H1 (cell line): ENCODE data around the gene VPS37C. TPM values are rescaled to one million over a fixed set of nuclear protein-coding genes. Genes with fewer than 3 reads are reported as not detected.

Experiments used
- CTCF ChIA-PET: fragments of 300-600 bp; sonication (Branson Sonifier 250); formaldehyde crosslinking; loops from one replicate; lab custom pipeline; 2021; ENCODE audit not compliant: partially characterized antibody; lab: Charles Lee
- POLR2A ChIA-PET: fragments of 300-600 bp; sonication (Branson Sonifier 250); formaldehyde crosslinking; loops from one replicate; lab custom pipeline; 2021; ENCODE audit warnings: inconsistent platforms; ENCODE audit not compliant: partially characterized antibody; lab: Charles Lee
- DNase-seq, 2 experiments: peaks; one replicate each; pipeline versions ENCODE4 v3.0.0 to v3.0.0-alpha.2; 2010 to 2022; ENCODE audit warnings: low spot score in 2 of 2, low read depth in 1 of 2, mixed read lengths in 1 of 2
- FAIRE-seq: peaks from 2 replicates; lab custom pipeline; 2011; peaks lifted over from hg19 to GRCh38; lab: Jason Lieb, UNC
- H2AFZ ChIP-seq: 2 replicates; pipeline ENCODE4 v1.8.1; 2012; ENCODE audit warnings: low read length, inconsistent platforms
- H2AK5ac ChIP-seq: 2 replicates; pipeline ENCODE4 v1.6.1; 2013; ENCODE audit warnings: low read depth, low read length
- H2BK120ac ChIP-seq: replicated peaks from 2 replicates; pipeline ENCODE3; 2013; ENCODE audit warnings: low read depth, low read length, inconsistent platforms
- H2BK12ac ChIP-seq: 2 replicates; pipeline ENCODE4 v1.6.1; 2013; ENCODE audit warnings: low read depth, low read length
- H2BK15ac ChIP-seq: 2 replicates; pipeline ENCODE4 v1.6.1; 2013; ENCODE audit warnings: low read length
- H2BK20ac ChIP-seq: 2 replicates; pipeline ENCODE4 v1.6.1; 2013; ENCODE audit warnings: low read length
- H2BK5ac ChIP-seq: 2 replicates; pipeline ENCODE4 v1.6.1; 2013; ENCODE audit warnings: low read depth, low read length
- H3K14ac ChIP-seq: 2 replicates; pipeline ENCODE4 v1.6.1; 2013; ENCODE audit warnings: inconsistent platforms; ENCODE audit not compliant: insufficient read length
- H3K18ac ChIP-seq: 2 replicates; pipeline ENCODE4 v1.6.1; 2013; ENCODE audit warnings: low read length; ENCODE audit errors: extremely low read depth
- H3K23ac ChIP-seq: 2 replicates; pipeline ENCODE4 v1.6.1; 2013; ENCODE audit warnings: inconsistent platforms; ENCODE audit not compliant: insufficient read length
- H3K23me2 ChIP-seq: 2 replicates; pipeline ENCODE4 v1.6.1; 2013; ENCODE audit warnings: low read depth, low read length
- H3K27ac ChIP-seq: 2 replicates; pipeline ENCODE4 v1.6.1; 2011; ENCODE audit warnings: low read depth, low read length, inconsistent platforms
- H3K27me3 ChIP-seq, 4 experiments: replicated peaks in 1 of 4; 1 replicate in 1 of 4; 2 replicates in 3 of 4; pipeline versions ENCODE4 v1.6.1 to v1.8.1; 2011 to 2013; ENCODE audit warnings: low read length in 3 of 4, mild to moderate bottlenecking in 3 of 4, inconsistent platforms in 2 of 4, mixed read lengths in 2 of 4, moderate library complexity in 1 of 4; ENCODE audit not compliant: control insufficient read depth in 3 of 4, insufficient read depth in 3 of 4; ENCODE audit errors: extremely low read depth in 1 of 4
- H3K36me3 ChIP-seq, 4 experiments: 2 replicates each; pipeline versions ENCODE4 v1.6.1 to v1.8.1; 2011 to 2013; ENCODE audit warnings: mild to moderate bottlenecking in 4 of 4, low read length in 3 of 4, moderate library complexity in 2 of 4, control low read depth in 1 of 4, inconsistent platforms in 1 of 4; ENCODE audit not compliant: insufficient read depth in 4 of 4, control insufficient read depth in 2 of 4
- H3K4ac ChIP-seq: replicated peaks from 2 replicates; pipeline ENCODE3; 2013; ENCODE audit warnings: low read length, low read depth, mixed read lengths, inconsistent platforms; ENCODE audit not compliant: insufficient read length
- H3K4me1 ChIP-seq, 4 experiments: replicated peaks in 1 of 4; 1 replicate in 1 of 4; 2 replicates in 3 of 4; pipeline versions ENCODE4 v1.6.1 to v1.8.1; 2011 to 2013; ENCODE audit warnings: low read length in 3 of 4, inconsistent platforms in 2 of 4, mixed read lengths in 1 of 4; ENCODE audit not compliant: insufficient read depth in 4 of 4, control insufficient read depth in 3 of 4
- H3K4me2 ChIP-seq, 2 experiments: 2 replicates each; pipeline versions ENCODE4 v1.6.1 to v1.8.1; 2011 to 2013; ENCODE audit warnings: low read depth in 2 of 2, low read length in 2 of 2, control low read depth in 1 of 2, inconsistent platforms in 1 of 2, mild to moderate bottlenecking in 1 of 2; ENCODE audit not compliant: insufficient read depth in 1 of 2
- H3K4me3 ChIP-seq, 4 experiments: fragments of 200-600, 300-600 bp in 1 of 4; sonication (generic), shearing (Covaris generic), sonication (Bioruptor Twin) in 1 of 4; 2 replicates each; pipeline versions ENCODE4 v1.5.1 to v1.8.1; 2011 to 2016; ENCODE audit warnings: low read length in 4 of 4, low read depth in 3 of 4, control low read depth in 2 of 4, inconsistent platforms in 2 of 4, mild to moderate bottlenecking in 2 of 4, mixed read lengths in 1 of 4, moderate library complexity in 1 of 4; ENCODE audit not compliant: insufficient read depth in 2 of 4; ENCODE audit errors: extremely low read depth in 1 of 4
- H3K56ac ChIP-seq: replicated peaks from 2 replicates; pipeline ENCODE3; 2013; ENCODE audit warnings: low read depth, mild to moderate bottlenecking, mixed read lengths, low read length, inconsistent platforms; ENCODE audit not compliant: insufficient read length
- H3K79me1 ChIP-seq: 2 replicates; pipeline ENCODE4 v1.6.1; 2013; ENCODE audit warnings: low read depth, low read length, control low read depth
- H3K79me2 ChIP-seq, 2 experiments: 2 replicates each; pipeline versions ENCODE4 v1.6.1 to v1.8.1; 2012 to 2013; ENCODE audit warnings: low read length in 2 of 2, mild to moderate bottlenecking in 2 of 2, inconsistent platforms in 1 of 2; ENCODE audit not compliant: insufficient read depth in 2 of 2, control insufficient read depth in 1 of 2
- H3K9ac ChIP-seq, 4 experiments: replicated peaks in 1 of 4; 1 replicate in 1 of 4; 2 replicates in 3 of 4; pipeline versions ENCODE4 v1.6.1 to v1.8.1; 2011 to 2013; ENCODE audit warnings: low read depth in 3 of 4, low read length in 3 of 4, control low read depth in 2 of 4, mild to moderate bottlenecking in 2 of 4, moderate library complexity in 2 of 4, inconsistent platforms in 1 of 4; ENCODE audit errors: extremely low read depth in 1 of 4
- H3K9me3 ChIP-seq, 2 experiments: 2 replicates each; pipeline versions ENCODE4 v1.6.1 to v1.8.1; 2012 to 2013; ENCODE audit warnings: mild to moderate bottlenecking in 2 of 2, moderate library complexity in 2 of 2, control low read depth in 1 of 2, inconsistent platforms in 1 of 2, low read depth in 1 of 2, low read length in 1 of 2, mixed read lengths in 1 of 2; ENCODE audit not compliant: insufficient read depth in 2 of 2
- H4K20me1 ChIP-seq, 2 experiments: replicated peaks in 1 of 2; 2 replicates each; pipeline versions ENCODE3 to v1.8.1; 2011 to 2013; ENCODE audit warnings: inconsistent platforms in 2 of 2, low read length in 2 of 2, mild to moderate bottlenecking in 1 of 2; ENCODE audit not compliant: insufficient read depth in 2 of 2, control insufficient read depth in 1 of 2
- H4K5ac ChIP-seq: 2 replicates; pipeline ENCODE4 v1.6.1; 2013; ENCODE audit warnings: low read length, low read depth, mixed read lengths, inconsistent platforms; ENCODE audit not compliant: insufficient read length
- H4K8ac ChIP-seq: 2 replicates; pipeline ENCODE4 v1.8.0; 2013; ENCODE audit warnings: mild to moderate bottlenecking, moderate library complexity, low read length, inconsistent platforms; ENCODE audit not compliant: insufficient read depth; ENCODE audit errors: extremely low read depth
- H4K91ac ChIP-seq: replicated peaks from 2 replicates; pipeline ENCODE3; 2013; ENCODE audit warnings: low read length, mixed read lengths, inconsistent platforms; ENCODE audit not compliant: insufficient read length
- ASH2L ChIP-seq: fragments of 200-600, 300-600 bp; sonication (generic); IDR thresholded peaks from one replicate; pipeline ENCODE4 v1.7.1; 2017; ENCODE audit warnings: low read length
- BACH1 ChIP-seq: IDR thresholded peaks from 2 replicates; pipeline ENCODE4 v1.6.1; 2012; ENCODE audit warnings: low read length, improper control_type of control experiment
- BRCA1 ChIP-seq: IDR thresholded peaks from 2 replicates; pipeline ENCODE4 v1.6.1; 2012; ENCODE audit warnings: low read depth, low read length, improper control_type of control experiment
- EP300 ChIP-seq, 2 experiments: IDR thresholded peaks; 1 replicate in 1 of 2; 2 replicates in 1 of 2; pipeline ENCODE4 v1.6.1; 2011 to 2012; ENCODE audit warnings: low read depth in 2 of 2, low read length in 2 of 2, mild to moderate bottlenecking in 2 of 2, borderline replicate concordance in 1 of 2, inconsistent platforms in 1 of 2, moderate library complexity in 1 of 2
- POLR2AphosphoS5 ChIP-seq: IDR thresholded peaks from 2 replicates; pipeline ENCODE4 v1.6.1; 2011; ENCODE audit warnings: low read depth, low read length
- WGBS, 2 experiments: shearing (Covaris generic) in 1 of 2; methylation state at CpG; one replicate each; pipeline versions ENCODE4 v1.1.6 to v1.1.7; 2013 to 2015; ENCODE audit warnings: low lambda C conversion rate in 2 of 2, mixed read lengths in 2 of 2, inconsistent platforms in 1 of 2, low coverage in 1 of 2, missing lambda C conversion rate in 1 of 2; ENCODE audit not compliant: insufficient replicate concordance in 2 of 2, insufficient coverage in 1 of 2, insufficient read length in 1 of 2; ENCODE audit errors: extremely low coverage in 1 of 2, missing lambda C conversion rate in 1 of 2; 5-methylcytosine and 5-hydroxymethylcytosine counted together
- polyA plus RNA-seq, 7 experiments: library from polyadenylated mRNA; depleted of rRNA in 3 of 7; stranded (reverse) in 5 of 7; unstranded in 2 of 7; fragments of >200 nt in 5 of 7; fragments of 200-250 nt in 2 of 7; gene quantifications; 1 replicate in 5 of 7; 2 replicates in 1 of 7; 4 replicates in 1 of 7; pipeline versions ENCODE4 v1.2.1 to v1.2.3, GENCODE V29; 2011 to 2013; ENCODE audit warnings: missing spikeins in 2 of 7, mixed read lengths in 2 of 7
- total RNA-seq: library from RNA; stranded (reverse); fragmentation: NEBNext Ultra II Directional; extraction: Animal tissue kit (Norgen Biotek cat#: 25700); gene quantifications from 2 replicates; pipeline ENCODE4 v1.2.1, GENCODE V29; 2021
- TF ChIP-seq, protein P1 (sequence below): IDR thresholded peaks from 2 replicates; pipeline ENCODE4 v1.6.1; 2012; ENCODE audit warnings: low read length, inconsistent platforms
- TF ChIP-seq, protein P2 (sequence below), 3 experiments: IDR thresholded peaks; 1 replicate in 2 of 3; 2 replicates in 1 of 3; pipeline versions ENCODE4 v1.5.1 to v1.6.1; 2011; ENCODE audit warnings: low read length in 3 of 3, mild to moderate bottlenecking in 3 of 3, inconsistent platforms in 2 of 3, low read depth in 1 of 3, moderate library complexity in 1 of 3; ENCODE audit not compliant: insufficient read depth in 1 of 3; ENCODE audit errors: control extremely low read depth in 1 of 3

The VPS37C gene
- total and polyA plus RNA-seq, 2 of the 8 experiments (the other 6 are each of a cell fraction or from before 2014, with no cell fraction given): 12.9 to 21.0 TPM

DNA sequence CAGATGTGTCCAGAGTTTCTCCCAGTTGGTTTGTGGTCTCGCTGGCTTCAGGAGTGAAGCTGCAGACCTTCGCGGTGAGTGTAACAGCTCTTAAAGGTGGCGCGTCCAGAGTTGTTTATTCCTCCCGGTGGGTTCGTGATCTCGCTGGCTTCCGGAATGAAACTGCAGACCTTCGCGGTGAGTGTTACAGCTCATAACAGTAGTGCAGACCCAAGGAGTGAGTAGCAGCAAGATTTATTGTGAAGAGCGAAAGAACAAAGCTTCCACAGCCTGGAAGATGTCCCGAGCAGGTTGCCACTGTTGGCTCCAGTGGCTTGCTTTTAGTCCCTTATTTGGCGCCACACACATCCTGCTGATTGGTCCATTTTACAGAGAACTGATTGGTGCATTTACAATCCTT is 40.2 kb upstream of the VPS37C start:
- no peak overlapping the region for H2BK12ac ChIP-seq
- H4K5ac ChIP-seq: no peak overlapping the region
- no peak overlapping the region for H2AK5ac ChIP-seq
- no peaks in the 10 kb centered on the region for H3K79me1 ChIP-seq
- no peak overlapping the region for H2BK5ac ChIP-seq
- H3K14ac ChIP-seq: no peak overlapping the region
- 0 out of 4 replicates have a peak, but pooled peaks cover 0 to 3% of the 10 kb centered on the region in 2 experiments for H3K9me3 ChIP-seq
- POLR2A ChIA-PET: no interaction called here
- H3K4me2 ChIP-seq: no peak overlapping the region
- no peak overlapping the region for H2AFZ ChIP-seq
- H4K20me1 ChIP-seq: no peaks in the 10 kb centered on the region
- H2BK120ac ChIP-seq: no peak overlapping the region
- H3K23me2 ChIP-seq: no peaks in the 10 kb centered on the region
- no peak overlapping the region for H2BK15ac ChIP-seq
- H3K27ac ChIP-seq: no peak overlapping the region
- no peaks in the 10 kb centered on the region for H3K79me2 ChIP-seq
- DNase-seq (no peak), FAIRE-seq (no peak)
- no peak overlapping the region for H3K23ac ChIP-seq
- CTCF ChIA-PET: interaction anchor here (0.6 to 1.7 kb wide), 4 partner anchors 14 to 229 kb away, joined by 3 to 5 read pairs (median 3); no protein-coding TSS in a partner anchor
- H3K18ac ChIP-seq: no peak overlapping the region
- no peaks in the 10 kb centered on the region for H3K4me1 ChIP-seq
- no peak overlapping the region for H3K4me3 ChIP-seq
- H4K91ac ChIP-seq: no peak overlapping the region
- H3K36me3 ChIP-seq: no peaks in the 10 kb centered on the region
- H3K4ac ChIP-seq: no peak overlapping the region
- H3K9ac ChIP-seq: no peak overlapping the region
- no peak overlapping the region for H3K56ac ChIP-seq
- no peak overlapping the region for H4K8ac ChIP-seq
- no peak overlapping the region for H2BK20ac ChIP-seq
- WGBS, 2 experiments: 92% methylated on average over 12 of the region's 14 CpGs; no CpG with 5 or more reads in 1 of the 2 experiments
- H3K27me3 ChIP-seq: no peaks in the 10 kb centered on the region
- TF ChIP-seq BACH1: no peak
- no peak for TF ChIP-seq ASH2L
- no peak for TF ChIP-seq BRCA1
- TF ChIP-seq EP300 (IDR thresholded peaks at IDR 0.05; ENCODE audit: borderline replicate concordance in 1 of 2, low read depth in 2 of 2, low read length in 2 of 2): no peak
- TF ChIP-seq POLR2AphosphoS5: no peak
- TF ChIP-seq, protein P1, sequence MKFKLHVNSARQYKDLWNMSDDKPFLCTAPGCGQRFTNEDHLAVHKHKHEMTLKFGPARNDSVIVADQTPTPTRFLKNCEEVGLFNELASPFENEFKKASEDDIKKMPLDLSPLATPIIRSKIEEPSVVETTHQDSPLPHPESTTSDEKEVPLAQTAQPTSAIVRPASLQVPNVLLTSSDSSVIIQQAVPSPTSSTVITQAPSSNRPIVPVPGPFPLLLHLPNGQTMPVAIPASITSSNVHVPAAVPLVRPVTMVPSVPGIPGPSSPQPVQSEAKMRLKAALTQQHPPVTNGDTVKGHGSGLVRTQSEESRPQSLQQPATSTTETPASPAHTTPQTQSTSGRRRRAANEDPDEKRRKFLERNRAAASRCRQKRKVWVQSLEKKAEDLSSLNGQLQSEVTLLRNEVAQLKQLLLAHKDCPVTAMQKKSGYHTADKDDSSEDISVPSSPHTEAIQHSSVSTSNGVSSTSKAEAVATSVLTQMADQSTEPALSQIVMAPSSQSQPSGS: no peak
- TF ChIP-seq, protein P2, sequence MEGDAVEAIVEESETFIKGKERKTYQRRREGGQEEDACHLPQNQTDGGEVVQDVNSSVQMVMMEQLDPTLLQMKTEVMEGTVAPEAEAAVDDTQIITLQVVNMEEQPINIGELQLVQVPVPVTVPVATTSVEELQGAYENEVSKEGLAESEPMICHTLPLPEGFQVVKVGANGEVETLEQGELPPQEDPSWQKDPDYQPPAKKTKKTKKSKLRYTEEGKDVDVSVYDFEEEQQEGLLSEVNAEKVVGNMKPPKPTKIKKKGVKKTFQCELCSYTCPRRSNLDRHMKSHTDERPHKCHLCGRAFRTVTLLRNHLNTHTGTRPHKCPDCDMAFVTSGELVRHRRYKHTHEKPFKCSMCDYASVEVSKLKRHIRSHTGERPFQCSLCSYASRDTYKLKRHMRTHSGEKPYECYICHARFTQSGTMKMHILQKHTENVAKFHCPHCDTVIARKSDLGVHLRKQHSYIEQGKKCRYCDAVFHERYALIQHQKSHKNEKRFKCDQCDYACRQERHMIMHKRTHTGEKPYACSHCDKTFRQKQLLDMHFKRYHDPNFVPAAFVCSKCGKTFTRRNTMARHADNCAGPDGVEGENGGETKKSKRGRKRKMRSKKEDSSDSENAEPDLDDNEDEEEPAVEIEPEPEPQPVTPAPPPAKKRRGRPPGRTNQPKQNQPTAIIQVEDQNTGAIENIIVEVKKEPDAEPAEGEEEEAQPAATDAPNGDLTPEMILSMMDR (IDR thresholded peaks at IDR 0.05; ENCODE audit: control extremely low read depth in 1 of 3, insufficient read depth in 1 of 3, low read depth in 1 of 3, low read length in 3 of 3): no peak
